NCI-H2227 treated with DMSO at 0.1 percent for 48 hours (cell line): Measurements from ENCODE around the gene CCDC24.

Source experiments
- DNase-seq: peaks from one replicate; lab custom pipeline; 2025; lab: John Stamatoyannopoulos, UW

Gene CCDC24

DNA sequence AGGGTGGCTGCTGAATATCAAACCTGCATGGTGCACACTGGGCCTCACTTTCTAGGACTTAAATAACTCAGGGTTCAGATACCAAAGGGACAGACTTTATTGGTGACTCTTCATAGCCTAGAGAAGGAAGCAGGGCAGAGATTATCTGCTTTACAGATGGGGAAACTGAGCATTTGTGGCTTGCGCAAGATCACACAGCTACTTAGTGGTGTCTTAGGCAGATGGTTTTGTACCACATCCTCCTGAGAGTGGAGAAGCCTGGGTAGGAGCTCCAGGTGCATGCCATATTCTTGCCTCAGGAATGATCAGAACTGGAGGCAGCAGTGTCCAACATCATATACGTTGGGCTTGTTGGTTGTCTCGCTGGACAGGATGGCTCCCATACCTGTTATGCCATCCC is 28.4 kb upstream of the CCDC24 start:
- DNase-seq, result no peak

DNA sequence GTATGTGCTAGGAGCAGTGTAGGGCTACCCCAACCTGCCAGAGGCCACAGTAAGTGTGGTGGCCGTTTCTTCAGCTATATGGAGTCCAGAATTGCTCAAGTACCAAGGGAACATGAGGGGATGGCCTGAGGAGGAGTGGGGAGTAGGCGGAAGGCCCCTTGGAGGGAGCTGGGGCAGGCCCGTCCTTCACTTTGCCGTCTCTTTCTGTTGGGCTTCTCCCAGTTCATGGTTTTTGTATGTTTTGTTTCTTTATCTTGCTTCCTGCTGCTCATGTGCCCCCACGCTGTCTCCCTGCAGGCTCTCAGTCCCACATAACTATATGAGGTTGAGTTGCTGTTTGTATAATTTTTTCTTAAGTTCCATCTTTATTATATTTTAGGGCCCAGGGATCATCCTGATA is 27.5 kb upstream of the CCDC24 start:
- DNase-seq, result no peak

DNA sequence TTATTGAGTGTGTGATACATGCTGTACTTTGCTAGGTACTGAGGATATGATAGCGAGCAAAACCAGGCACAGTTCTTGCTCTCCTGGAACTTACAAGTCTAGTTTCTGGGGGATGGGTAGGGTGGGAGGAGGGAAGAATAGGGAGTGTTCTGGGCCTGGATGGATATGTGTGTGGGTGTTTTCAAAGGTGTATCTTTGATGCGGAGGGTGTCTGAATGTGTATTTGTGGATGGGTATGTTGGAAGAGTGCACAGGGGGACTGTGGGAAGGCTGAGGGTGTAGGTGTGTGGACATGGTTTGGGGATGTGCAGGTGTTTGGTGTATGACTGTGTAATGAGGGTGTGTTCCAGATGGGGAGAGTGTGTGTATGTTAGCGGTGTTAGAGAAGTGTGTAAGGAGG is 26.1 kb upstream of the CCDC24 start:
- DNase-seq, result no peak

DNA sequence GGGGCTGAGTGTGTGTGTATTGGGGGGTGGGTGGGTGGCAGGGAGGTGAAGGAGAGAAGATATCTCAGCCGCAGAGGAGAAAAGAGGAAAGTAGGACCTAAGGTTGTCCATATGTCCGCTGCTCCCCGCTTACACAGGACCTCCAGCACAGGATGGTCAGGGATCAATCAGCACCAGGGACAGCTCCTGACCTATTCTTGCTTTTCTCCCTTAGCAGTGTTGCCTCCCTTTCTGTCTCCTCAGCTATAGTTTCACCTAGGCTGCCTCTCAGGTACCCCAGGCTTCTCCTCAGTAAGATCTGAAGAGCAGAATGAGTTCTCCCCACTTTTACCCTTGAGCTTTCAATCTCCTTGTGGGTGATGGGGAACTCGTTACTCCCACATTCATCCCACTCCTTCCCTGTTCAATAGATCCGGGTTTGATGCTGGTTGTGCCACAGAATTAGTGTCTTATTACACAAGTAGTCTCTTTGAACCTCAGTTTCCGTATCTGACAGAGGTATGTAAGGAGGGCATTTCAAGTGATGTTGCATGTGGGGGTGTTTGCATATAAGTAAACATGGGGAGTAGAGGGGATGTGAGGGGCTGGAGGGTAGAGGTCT is 23.0 kb upstream of the CCDC24 start:
- no peak for DNase-seq

DNA sequence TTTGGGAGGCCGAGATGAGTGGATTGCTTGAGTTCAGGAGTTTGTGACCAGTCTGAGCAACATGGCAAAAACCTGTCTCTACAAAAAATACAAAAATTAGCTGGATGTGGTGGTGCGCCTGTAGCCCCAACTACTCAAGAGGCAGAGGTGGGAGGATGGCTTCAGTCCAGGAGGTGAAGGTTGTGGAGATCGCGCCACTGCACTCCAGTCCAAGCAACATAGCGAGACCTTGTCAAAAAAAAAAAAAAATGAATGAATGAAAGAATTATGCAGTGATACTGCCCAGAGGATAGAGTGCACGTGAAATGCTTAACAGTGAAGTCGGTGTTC is 22.0 kb upstream of the CCDC24 start:
- DNase-seq, result no peak

DNA sequence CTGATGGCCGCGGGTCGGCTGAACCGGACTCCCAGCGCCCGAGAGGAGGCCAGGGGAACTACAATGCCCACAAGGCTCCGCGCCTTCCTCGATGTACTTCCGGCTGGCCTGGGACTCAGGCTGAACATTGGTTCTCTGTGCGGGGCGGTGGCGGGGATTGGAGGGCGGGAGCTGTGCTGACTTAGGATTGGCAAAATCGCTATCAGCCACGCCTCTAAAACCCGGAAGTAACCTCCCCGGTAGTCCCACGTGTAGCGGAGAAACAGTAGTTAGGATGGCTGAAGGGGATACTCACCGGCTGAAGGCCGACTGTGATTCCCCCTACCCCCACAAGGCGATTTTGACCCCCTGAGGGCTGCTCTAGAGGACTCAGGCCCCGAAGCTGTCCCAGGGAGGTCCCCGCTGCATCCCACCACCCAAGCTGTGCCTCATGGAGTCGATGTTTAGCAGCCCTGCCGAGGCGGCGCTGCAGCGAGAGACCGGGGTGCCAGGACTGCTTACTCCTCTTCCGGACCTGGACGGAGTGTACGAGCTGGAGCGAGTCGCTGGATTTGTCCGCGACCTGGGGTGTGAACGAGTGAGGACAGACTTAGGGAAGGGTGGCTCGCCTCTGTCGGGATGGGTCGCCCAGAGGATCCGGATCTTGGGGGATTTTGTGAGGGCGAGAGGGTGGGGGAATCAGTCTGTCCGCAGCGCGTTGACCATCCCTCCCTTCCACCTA is 21.5 kb upstream of the CCDC24 start, which contains the start of gene DPH2:
Gene DPH2, plus strand, starts transcription at position 265 of the 721 bp plus-strand sequence. Its CDS starts 166 bp downstream, at position 431.
- DNase-seq, result peak; percentile 97

DNA sequence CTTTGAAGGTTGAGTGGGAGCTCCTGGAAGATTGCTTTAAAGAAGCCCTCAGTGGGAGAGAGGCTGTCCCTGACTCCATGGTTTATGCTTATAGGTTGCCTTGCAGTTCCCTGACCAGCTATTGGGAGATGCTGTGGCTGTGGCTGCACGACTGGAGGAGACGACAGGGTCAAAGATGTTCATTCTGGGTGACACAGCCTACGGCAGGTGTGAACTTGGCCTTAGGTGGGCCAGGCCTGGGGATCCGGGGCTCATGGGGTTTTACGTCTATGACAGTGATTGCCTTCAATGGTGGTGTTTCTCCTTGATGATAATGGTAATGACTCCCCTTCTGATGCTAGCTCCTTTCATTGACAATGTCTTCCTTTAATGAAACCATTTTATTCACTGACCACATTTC is 20.9 kb upstream of the CCDC24 start:
- DNase-seq, result no peak

DNA sequence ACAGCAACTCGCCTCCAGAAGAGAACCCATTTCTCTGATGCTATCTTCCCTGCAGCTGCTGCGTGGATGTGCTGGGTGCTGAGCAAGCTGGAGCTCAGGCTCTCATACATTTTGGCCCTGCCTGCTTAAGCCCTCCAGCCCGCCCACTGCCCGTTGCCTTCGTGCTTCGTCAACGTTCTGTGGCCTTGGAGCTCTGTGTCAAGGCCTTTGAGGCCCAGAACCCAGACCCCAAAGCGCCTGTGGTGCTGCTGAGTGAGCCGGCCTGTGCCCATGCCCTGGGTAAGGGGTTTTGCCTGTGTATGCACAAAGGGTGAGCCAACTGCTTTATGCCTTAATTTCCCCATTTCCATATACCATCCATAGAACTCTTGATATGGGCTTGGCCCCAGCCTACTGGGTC is 20.5 kb upstream of the CCDC24 start:
- no peak for DNase-seq

DNA sequence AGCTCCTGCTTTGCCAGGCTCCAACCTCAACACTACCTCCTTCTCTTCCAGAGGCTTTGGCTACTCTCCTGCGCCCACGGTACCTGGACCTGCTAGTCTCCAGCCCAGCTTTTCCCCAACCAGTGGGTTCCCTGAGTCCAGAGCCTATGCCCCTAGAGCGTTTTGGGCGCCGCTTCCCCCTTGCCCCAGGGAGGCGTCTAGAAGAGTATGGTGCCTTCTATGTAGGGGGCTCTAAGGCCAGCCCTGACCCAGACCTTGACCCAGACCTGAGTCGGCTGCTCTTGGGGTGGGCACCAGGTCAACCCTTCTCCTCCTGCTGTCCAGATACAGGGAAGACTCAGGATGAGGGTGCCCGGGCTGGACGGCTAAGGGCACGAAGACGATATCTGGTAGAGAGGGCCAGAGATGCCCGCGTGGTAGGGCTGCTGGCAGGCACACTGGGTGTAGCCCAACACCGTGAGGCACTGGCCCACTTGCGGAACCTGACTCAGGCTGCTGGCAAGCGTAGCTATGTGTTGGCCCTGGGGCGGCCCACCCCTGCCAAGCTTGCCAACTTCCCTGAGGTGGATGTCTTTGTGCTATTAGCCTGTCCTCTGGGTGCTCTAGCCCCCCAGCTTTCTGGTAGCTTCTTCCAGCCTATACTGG is 19.9 kb upstream of the CCDC24 start:
- no peak for DNase-seq

DNA sequence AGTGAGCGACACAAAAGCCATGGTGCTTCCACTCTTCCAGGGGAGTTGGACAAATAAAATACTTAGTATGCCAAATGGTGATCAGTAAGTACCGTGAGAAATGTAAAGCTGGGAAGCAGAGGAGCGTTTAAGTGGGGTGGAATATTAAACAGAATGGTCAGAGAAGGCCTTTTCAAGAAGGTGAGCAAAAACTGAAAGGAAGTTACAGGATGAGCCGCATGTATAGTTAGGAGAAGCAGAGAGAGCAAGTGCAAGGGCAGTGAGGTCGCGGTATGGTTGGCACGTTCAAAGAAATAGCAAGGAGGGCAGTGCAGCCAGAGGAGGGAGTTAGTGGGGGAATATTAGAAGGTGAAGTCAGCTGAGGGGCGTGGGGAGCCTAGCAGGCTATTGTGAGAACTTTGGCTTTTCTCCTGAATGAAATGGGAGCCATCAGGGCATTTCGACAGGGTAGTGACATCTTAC is 17.4 kb upstream of the CCDC24 start:
- peak; percentile 61 for DNase-seq

DNA sequence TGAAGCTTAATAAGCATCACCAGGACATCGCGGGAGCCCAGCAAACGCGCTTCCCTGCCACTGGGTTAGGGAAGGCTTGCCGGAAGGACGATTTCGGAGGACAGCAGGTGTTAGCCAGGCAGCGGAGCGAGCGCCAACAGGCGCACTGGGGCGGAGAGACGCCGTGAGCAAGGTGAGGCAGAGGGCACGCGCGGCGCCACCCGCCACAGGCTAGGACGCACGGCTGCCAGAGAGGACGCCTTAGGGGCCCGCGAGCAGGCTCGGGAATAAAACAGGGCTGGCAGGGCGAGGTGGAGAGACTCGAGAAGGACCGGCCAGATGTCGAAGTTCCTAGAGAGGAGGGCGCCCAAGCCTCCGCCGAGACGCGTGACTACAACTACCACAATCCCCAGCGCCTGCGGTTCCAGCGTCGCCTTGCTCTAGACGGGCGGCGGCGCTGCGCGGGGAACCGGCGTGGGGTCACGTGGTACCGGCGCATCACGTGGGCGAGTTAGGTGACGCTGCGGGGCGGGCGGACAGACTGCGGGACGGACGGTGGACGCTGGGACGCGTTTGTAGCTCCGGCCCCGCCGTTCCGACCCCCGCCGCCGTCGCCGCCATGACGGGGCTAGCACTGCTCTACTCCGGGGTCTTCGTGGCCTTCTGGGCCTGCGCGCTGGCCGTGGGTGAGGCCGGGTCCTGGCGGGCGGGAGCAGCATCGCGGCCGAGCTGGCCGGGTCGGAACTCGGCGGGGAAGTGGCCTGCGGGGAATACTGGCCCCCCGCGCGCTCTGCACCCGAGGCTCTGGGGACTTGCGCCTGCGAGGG is 16.8 kb upstream of the CCDC24 start, which contains the start of gene ATP6V0B:
Gene ATP6V0B, plus strand, starts transcription at position 518 of the 806 bp plus-strand sequence. Its CDS starts 81 bp downstream, at position 599.
- peak; percentile 93 for DNase-seq

DNA sequence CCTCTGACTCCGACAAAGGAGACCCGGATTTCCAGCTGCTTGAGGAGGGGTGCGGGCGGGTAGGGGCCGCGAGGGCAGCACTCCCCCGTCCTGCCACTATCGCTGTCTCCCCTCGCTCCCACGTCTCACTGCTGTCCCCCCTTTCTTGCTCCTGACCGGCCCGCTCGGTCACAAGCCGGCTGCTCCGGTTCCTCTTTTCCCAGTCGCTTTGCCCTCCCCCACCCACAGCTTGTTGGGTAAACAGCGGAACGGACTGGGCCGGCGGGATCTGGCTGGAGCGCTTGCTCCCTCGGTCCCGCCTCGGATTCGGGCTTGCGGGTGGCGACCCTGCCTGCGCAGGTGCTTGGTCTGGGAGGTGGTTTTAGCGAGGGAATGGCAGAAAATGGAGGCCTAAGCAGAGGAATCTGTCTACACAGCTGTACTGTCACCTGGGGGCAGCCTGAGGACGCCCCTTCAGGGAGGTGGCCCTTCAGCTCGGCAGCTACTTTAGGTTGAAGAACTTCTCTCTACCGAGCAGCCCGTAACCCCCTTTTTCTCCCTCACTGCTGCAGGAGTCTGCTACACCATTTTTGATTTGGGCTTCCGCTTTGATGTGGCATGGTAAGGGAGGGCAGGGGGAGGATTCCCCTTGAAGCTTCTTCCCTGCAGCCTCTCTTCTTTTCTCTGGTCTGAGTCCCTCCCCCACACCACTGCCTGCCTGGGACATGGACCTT is 16.0 kb upstream of the CCDC24 start:
- no peak for DNase-seq

DNA sequence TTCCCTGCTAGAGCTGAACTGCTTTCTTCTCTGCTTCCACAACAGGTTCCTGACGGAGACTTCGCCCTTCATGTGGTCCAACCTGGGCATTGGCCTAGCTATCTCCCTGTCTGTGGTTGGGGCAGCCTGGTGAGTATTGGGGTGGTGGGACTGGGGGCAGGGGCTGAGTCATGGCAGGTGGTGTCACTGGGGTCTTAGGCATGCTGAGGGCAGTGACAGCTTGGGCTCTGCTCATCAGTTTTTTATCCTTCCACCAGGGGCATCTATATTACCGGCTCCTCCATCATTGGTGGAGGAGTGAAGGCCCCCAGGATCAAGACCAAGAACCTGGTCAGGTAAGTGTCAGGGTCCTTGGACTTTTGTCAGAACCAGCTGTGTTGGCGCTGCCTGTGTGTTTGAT is 15.4 kb upstream of the CCDC24 start:
- no peak for DNase-seq

DNA sequence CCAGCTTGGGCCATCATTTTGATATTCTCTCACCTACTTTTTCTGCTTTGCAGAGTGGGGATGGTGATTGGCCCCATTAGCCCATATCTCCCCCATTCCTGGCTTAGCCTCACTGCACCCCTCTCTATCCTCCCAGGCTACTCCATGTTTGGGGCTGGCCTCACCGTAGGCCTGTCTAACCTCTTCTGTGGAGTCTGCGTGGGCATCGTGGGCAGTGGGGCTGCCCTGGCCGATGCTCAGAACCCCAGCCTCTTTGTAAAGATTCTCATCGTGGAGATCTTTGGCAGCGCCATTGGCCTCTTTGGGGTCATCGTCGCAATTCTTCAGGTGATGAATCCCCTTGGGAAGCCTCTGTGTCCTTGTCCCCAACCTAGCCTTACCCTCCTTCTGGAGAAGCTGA is 14.5 kb upstream of the CCDC24 start:
- DNase-seq, result no peak

DNA sequence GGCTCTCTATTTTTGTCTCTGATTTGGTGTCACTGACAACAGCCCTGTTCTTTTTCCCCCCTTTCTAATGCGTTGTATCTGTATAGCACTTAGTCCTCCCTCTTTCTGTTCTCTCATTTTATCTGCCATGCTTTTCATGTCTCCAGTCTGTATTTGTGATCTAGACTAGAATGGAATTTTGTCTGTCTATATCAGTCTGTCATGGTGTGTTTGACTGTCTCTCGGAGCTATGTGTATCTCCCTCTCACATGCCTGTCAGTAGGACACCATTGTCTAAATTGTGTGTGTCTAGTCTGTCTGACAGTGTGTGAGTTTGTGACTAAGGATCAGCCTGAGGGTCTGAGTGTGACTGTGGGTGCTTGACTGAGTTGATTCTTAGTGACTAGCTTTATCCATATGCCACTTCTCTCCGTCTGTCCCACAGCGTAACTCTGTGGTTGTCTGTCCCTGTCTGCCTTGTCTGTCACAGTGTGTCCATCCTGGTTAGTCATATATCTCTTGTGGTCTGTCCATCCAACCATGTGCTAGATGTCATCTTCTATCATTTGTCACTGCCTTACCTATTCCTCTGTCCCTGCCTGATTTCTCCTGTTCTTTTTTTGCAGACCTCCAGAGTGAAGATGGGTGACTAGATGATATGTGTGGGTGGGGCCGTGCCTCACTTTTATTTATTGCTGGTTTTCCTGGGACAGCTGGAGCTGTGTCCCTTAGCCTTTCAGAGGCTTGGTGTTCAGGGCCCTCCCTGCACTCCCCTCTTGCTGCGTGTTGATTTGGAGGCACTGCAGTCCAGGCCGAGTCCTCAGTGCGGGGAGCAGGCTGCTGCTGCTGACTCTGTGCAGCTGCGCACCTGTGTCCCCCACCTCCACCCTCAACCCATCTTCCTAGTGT is 13.8 kb upstream of the CCDC24 start:
- no peak for DNase-seq

DNA sequence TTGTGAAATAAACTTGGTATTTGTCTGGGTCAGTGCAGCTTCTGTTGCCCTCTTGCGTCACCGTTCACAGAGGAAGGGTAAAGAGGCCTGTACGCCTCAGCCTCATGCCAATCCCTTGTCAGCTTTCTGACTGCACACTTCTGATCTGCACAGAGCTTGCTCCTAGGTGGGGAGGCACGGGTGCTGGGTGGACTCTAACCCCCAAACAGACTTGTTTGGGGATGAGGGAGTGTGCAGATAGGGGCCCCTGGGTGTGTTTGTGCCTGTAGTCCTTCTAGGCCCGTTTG is 13.2 kb upstream of the CCDC24 start:
- no peak for DNase-seq

DNA sequence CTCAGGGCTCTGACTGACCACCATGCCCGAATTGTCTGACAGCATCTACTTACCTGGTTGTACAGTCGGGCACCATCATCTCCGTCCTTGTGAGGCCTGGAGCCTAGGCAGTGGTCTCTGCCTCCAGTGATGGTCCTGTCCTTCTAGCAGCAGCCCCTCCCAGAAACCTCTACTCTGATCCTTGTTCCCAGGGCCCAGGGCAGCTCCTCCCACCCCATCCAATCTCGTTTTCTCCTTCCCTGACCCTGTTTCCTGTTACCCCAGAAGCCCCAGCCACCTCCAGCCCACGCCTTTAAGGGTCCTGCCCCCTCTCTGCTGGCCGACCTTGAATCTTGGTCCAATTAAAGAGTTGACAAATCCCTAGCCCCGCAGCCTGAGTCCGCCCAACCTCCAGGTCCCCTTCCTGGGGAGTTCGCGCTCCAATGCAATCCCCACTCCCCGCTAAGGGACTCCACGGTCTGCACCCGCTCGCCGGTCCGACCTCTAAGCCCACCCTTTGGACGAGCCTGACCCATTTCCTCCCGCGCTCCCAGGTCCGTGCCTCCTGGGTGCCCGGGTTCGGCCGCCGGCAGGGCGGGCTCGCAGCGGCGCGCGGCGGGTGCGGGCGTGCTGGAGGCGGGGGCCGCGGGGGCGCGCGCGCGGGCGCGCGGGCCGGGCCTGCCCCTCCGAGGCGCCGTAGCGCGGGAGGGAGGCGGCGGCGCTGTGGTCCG is 12.7 kb upstream of the CCDC24 start, which contains the start of gene B4GALT2:
Gene B4GALT2, plus strand, starts transcription at position 660 of the 710 bp plus-strand sequence. CDS start 1,951 bp downstream, outside the sequence.
- no peak for DNase-seq

DNA sequence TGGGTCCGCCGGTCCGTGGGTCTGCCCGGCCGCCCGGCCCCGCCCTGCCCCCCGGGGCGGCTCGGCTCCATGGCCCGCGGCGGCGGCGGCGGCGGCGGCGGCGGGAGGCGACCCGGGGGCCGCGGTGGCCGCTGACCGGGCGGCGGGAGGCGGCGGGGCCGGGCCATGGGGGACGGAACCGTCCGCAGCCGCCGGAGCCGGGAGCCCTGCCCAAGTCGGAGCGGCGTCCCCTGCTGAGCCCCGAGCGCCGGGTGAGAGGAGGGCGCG is 12.2 kb upstream of the CCDC24 start:
- DNase-seq, result no peak

DNA sequence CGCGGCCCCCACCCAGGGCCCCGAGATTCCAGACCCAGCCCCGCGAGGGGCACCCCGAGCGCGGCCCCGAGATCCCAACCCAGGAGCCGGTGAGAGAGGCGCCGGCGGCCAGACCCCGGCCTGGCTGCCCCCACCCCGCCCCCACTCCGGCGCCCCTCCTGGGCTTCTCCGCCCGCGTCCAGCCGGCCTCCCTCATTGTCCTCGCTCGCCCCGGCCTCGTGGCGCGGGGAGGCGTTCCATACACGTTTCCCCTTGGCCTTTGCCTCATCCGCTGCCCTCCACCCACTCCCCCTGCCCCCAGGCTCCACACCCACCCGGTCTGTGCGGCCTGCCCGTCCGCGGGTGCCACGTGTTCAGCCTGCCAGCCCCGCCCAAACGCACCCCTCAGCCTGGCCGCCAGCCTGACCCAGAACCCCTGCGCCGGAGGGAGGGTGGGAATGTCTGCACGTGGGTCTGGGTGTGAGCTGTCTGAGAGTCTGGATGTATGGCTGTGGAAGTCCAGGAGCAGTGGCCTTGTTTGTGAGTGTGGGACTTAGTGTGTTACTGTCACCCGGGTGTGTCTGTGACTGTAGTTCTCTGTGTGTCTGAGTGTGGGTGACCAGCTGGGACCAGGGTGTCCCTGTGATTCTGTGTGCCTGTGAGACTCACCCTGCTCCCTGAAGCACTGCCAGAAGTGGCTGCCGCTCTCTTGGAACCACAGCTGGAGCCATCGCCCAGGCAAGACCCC is 11.7 kb upstream of the CCDC24 start:
- DNase-seq, result no peak
